Muscle of arm (tissue), 12 donors: ENCODE results near the gene UBE2E2. TPM values are rescaled to one million over a fixed set of nuclear protein-coding genes. Genes with fewer than 3 reads are reported as not detected.

Experiments
- DNase-seq: peaks from one replicate; pipeline ENCODE4 v3.0.0-alpha.2; 2013
- polyA plus RNA-seq, 12 donors: library from polyadenylated mRNA; unstranded; fragments of 120-200 nt; gene quantifications; one replicate each; pipeline ENCODE4 v1.2.1, GENCODE V29; 2013; ENCODE audit not compliant: insufficient read length in 12 of 12

The UBE2E2 gene
- polyA plus RNA-seq, 12 donors = 30.0 to 55.5 (median 42.2) TPM; not detected in 1

- DNase-seq = no peak
Observed at GRCh38 chr3:23439080-23439479, 236.0 kb downstream of the UBE2E2 start.

- no peak for DNase-seq
Observed at GRCh38 chr3:23440416-23441294, 237.5 kb downstream of the UBE2E2 start.

- DNase-seq = no peak
Observed at GRCh38 chr3:23442598-23443383, 239.7 kb downstream of the UBE2E2 start.

- no peak for DNase-seq
Observed at GRCh38 chr3:23444386-23444785, 241.3 kb downstream of the UBE2E2 start.

- DNase-seq = no peak
Observed at GRCh38 chr3:23446301-23446700, 243.2 kb downstream of the UBE2E2 start.

GRCh38 chr3:23448998-23449537 lies 245.9 kb downstream of the UBE2E2 start:
- DNase-seq = no peak

- DNase-seq = no peak
Observed at GRCh38 chr3:23450051-23450450, 246.9 kb downstream of the UBE2E2 start.

GRCh38 chr3:23450806-23451205 lies 247.7 kb downstream of the UBE2E2 start:
- no peak for DNase-seq

GRCh38 chr3:23452408-23452807 lies 249.3 kb downstream of the UBE2E2 start:
- no peak for DNase-seq

GRCh38 chr3:23455084-23455483 lies 252.0 kb downstream of the UBE2E2 start:
- no peak for DNase-seq

GRCh38 chr3:23455775-23456174 lies 252.6 kb downstream of the UBE2E2 start:
- DNase-seq = no peak

GRCh38 chr3:23457697-23458096 lies 254.6 kb downstream of the UBE2E2 start:
- DNase-seq = no peak

GRCh38 chr3:23459465-23459864 lies 256.3 kb downstream of the UBE2E2 start:
- DNase-seq = no peak

GRCh38 chr3:23459889-23460546 lies 256.9 kb downstream of the UBE2E2 start:
- DNase-seq = no peak

- no peak for DNase-seq
Observed at GRCh38 chr3:23461069-23461468, 257.9 kb downstream of the UBE2E2 start.

- DNase-seq = no peak
Observed at GRCh38 chr3:23463791-23464190, 260.7 kb downstream of the UBE2E2 start.

- DNase-seq = no peak
Observed at GRCh38 chr3:23465569-23465968, 262.4 kb downstream of the UBE2E2 start.

- DNase-seq = no peak
Observed at GRCh38 chr3:23468203-23468602, 265.1 kb downstream of the UBE2E2 start.

GRCh38 chr3:23474580-23475357 lies 271.6 kb downstream of the UBE2E2 start:
- DNase-seq = no peak

- no peak for DNase-seq
Observed at GRCh38 chr3:23475446-23475845, 272.3 kb downstream of the UBE2E2 start.

- DNase-seq = no peak
Observed at GRCh38 chr3:23479026-23479425, 275.9 kb downstream of the UBE2E2 start.
